ENCODE results near the gene MTHFD2L. TPM values are rescaled to one million over a fixed set of nuclear protein-coding genes. Genes with fewer than 3 reads are reported as not detected.
"Not testable (repeated sequence)": the region's sequence is repeated elsewhere in the genome, so short reads cannot be mapped to it uniquely, and the experiment has no call there.

The MTHFD2L gene
- total and polyA plus RNA-seq, 10 donors = 7.8 to 19.7 (median 13.3) TPM

DNA sequence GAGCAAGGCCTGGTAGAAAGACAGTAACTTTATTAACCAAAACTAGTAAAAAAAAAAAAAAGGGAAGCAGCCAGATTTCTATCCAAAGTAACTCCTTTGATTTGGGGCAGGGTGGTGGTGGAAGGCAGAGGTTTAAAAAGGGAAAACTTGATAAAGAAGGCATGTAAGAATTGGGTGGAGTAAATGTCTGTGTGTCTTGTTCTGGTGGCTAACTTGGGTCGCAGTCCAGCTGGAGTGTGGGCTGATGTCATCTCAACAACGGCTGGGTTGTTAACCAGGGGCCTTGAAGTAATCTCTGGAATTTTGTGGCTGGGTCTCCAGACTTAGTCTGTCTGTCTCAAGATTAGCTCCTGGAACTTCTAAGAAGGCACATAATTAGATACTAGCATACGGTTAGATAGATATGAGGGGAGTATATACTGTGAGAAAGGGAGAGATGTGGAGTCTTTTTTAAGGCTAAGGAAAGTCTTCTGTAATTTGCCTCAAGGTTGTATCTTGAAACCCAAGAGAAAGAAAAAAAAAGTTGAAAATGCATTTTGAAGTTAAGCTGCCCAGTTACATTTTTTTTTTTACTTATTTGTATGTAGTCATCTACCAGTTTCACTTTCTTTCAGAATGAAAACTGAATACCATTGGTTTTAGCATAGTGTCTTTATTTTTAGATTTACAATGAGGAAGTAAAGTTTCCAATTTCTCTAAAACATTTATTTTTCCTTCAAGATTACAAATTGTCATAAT lies 48.3 kb downstream of the MTHFD2L start:
- peak overlapping the region in 7 of 8 donors; percentile 42 to 83 (median 72) for H3K27ac ChIP-seq
- no peaks in the 10 kb centered on the region for H3K27me3 ChIP-seq (replicated peaks in 1 of 7)
- WGBS, 5 donors = 34 to 49% (median 42%) methylated on average over 3 of the region's 3 CpGs
- intact Hi-C loops (cut with DNase I; ENCODE audit: low total_unique reads) = no loop called here
- peaks cover 0 to 10% (median 0%) of the 10 kb centered on the region in 8 donors for H3K9me3 ChIP-seq
- peaks cover 0 to 16% (median 5%) of the 10 kb centered on the region in 6 donors for H3K4me1 ChIP-seq
- H3K36me3 ChIP-seq = peaks cover 0 to 11% (median 3%) of the 10 kb centered on the region in 6 donors
- H3K4me3 ChIP-seq = peak overlapping the region in 1 of 8 donors; percentile 15
- no peak for TF ChIP-seq POLR2A (IDR thresholded peaks at IDR 0.05)
- TF ChIP-seq, protein P1, sequence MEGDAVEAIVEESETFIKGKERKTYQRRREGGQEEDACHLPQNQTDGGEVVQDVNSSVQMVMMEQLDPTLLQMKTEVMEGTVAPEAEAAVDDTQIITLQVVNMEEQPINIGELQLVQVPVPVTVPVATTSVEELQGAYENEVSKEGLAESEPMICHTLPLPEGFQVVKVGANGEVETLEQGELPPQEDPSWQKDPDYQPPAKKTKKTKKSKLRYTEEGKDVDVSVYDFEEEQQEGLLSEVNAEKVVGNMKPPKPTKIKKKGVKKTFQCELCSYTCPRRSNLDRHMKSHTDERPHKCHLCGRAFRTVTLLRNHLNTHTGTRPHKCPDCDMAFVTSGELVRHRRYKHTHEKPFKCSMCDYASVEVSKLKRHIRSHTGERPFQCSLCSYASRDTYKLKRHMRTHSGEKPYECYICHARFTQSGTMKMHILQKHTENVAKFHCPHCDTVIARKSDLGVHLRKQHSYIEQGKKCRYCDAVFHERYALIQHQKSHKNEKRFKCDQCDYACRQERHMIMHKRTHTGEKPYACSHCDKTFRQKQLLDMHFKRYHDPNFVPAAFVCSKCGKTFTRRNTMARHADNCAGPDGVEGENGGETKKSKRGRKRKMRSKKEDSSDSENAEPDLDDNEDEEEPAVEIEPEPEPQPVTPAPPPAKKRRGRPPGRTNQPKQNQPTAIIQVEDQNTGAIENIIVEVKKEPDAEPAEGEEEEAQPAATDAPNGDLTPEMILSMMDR (IDR thresholded peaks at IDR 0.05 in 8 of 11, conservative IDR thresholded peaks at IDR 0.05 in 3 of 11) = no peak
- TF ChIP-seq POLR2AphosphoS5 (IDR thresholded peaks at IDR 0.05) = no peak
- no peak for DNase-seq

DNA sequence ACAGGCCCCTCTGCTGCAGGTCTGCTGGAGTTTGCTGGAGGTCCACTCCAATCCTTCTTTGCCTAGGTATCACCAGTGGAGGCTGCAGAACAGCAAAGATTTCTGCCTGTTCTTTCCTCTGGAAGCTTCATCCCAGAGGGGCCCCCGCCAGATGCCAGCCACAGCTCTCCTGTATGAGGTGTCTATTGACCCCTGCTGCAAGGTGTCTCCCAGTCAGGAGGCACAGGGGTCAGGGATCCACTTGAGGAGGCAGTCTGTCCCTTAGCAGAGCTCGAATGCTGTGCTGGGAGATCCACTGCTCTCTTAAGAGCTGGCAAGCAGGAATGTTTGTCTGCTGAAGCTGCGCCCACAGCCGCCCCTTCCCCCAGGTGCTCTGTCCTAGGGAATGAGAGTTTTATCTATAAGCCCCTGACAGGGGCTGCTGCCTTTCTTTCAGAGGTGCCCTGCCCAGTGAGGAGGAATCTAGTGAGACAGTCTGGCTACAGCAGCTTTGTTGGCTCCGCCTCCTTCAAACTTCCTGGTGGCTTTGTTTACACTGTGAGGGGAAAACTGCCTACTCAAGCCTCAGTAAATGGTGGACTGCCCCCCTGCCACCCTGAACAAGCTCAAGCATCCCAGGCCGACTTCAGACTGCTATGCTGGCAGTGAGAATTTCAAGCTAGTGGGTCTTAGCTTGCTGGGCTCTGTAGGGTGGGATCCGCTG lies 56.7 kb downstream of the MTHFD2L start:
- H3K27ac ChIP-seq; H3K4me1 ChIP-seq; H3K27me3 ChIP-seq (replicated peaks in 1 of 7); intact Hi-C loops (cut with DNase I; ENCODE audit: low total_unique reads); H3K36me3 ChIP-seq; H3K4me3 ChIP-seq: not testable (repeated sequence)
- 89 to 100% (median 89%) methylated on average over 3 to 7 of the region's 7 CpGs for WGBS, 5 donors
- H3K9me3 ChIP-seq = peaks cover 0 to 25% (median 9%) of the 10 kb centered on the region in 8 donors
- DNase-seq = peak; percentile 64

DNA sequence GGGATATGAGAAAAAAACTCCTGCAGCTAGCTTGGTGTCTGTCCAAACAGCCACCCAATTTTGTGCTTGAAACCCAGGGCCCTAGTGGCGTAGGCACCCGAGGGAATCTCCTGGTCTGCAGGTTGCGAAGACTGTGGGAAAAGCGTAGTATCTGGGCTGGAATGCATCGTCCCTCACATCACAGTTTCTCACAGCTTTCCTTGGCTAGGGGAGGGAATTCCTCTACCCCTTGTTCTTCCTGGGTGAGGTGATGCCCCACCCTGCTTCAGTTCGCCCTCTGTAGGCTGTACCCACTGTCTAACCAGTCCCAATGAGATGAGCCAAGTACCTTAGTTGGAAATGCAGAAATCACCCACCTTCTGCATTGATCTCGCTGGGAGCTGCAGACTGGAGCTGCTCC lies 57.3 kb downstream of the MTHFD2L start:
- WGBS, 5 donors = 94 to 97% (median 95%) methylated on average over 7 of the region's 7 CpGs
- H3K27ac ChIP-seq; DNase-seq; H3K36me3 ChIP-seq; H3K4me1 ChIP-seq; H3K4me3 ChIP-seq; H3K27me3 ChIP-seq (replicated peaks in 1 of 7); intact Hi-C loops (cut with DNase I; ENCODE audit: low total_unique reads): not testable (repeated sequence)
- H3K9me3 ChIP-seq = peaks cover 0 to 24% (median 9%) of the 10 kb centered on the region in 8 donors

DNA sequence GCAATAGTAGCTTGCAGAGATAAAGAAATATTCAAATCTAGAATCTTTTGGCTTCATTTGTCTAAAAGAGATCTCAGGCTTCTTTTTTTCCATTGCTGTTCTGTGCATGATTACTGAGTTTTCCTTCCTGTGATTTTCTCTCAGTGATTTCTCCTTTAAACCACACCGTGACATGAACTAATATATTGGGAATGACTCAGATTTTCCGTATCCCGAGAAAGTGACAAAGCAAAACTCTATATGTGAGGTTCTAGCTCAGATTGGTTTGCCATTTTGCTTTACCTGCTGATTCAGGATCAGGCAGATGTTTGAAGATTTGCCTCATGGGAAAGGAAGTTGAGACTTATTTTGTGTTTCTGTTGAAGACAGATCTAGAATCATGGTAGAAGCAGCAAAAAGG lies 59.4 kb downstream of the MTHFD2L start:
- H3K27ac ChIP-seq = no peak overlapping the region
- no peak for TF ChIP-seq POLR2A (IDR thresholded peaks at IDR 0.05)
- no peak for TF ChIP-seq POLR2AphosphoS5 (IDR thresholded peaks at IDR 0.05)
- TF ChIP-seq, protein P1 (IDR thresholded peaks at IDR 0.05 in 8 of 11, conservative IDR thresholded peaks at IDR 0.05 in 3 of 11) = no peak
- intact Hi-C loops (cut with DNase I; ENCODE audit: low total_unique reads) = no loop called here
- H3K36me3 ChIP-seq = no peaks in the 10 kb centered on the region
- H3K4me1 ChIP-seq = peaks cover 0 to 8% (median 0%) of the 10 kb centered on the region in 6 donors
- no peaks in the 10 kb centered on the region for H3K27me3 ChIP-seq (replicated peaks in 1 of 7)
- H3K9me3 ChIP-seq = peaks cover 0 to 6% (median 3%) of the 10 kb centered on the region in 8 donors
- DNase-seq = no peak
- WGBS, 5 donors = 67 to 85% (median 73%) methylated on average over 3 of the region's 3 CpGs
- H3K4me3 ChIP-seq = no peak overlapping the region

DNA sequence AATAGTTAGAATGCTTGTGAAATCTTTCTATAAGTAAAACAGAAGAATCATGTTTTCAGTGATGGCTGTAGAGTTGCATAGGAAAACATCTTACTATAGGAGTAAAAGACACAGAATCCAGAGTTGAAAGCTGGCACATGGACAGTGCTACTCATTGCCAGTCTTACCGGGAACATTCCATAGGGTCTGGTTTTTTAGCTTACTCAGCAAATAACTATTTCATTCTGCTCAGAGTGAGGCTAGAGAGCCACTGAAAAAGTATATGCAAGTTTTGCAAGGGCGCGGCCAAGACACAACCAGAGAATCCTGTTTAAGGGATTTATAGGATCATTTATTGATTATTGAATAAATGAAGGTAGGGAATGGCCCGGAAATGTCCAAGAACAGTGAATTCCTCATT lies 60.3 kb downstream of the MTHFD2L start:
- H3K4me1 ChIP-seq = peaks cover 0 to 8% (median 0%) of the 10 kb centered on the region in 6 donors
- 93 to 96% (median 95%) methylated on average over 4 of the region's 4 CpGs for WGBS, 5 donors
- intact Hi-C loops (cut with DNase I; ENCODE audit: low total_unique reads) = no loop called here
- no peaks in the 10 kb centered on the region for H3K27me3 ChIP-seq (replicated peaks in 1 of 7)
- TF ChIP-seq POLR2AphosphoS5 (IDR thresholded peaks at IDR 0.05) (no peak), POLR2A (IDR thresholded peaks at IDR 0.05) (no peak)
- TF ChIP-seq, protein P1 (IDR thresholded peaks at IDR 0.05 in 8 of 11, conservative IDR thresholded peaks at IDR 0.05 in 3 of 11) = no peak
- H3K36me3 ChIP-seq = no peaks in the 10 kb centered on the region
- no peak for DNase-seq
- H3K9me3 ChIP-seq = no peaks in the 10 kb centered on the region
- no peak overlapping the region for H3K27ac ChIP-seq
- H3K4me3 ChIP-seq = no peak overlapping the region

Measured in spleen (tissue), 11 donors.